ENCODE data around the gene SLC7A4. TPM values are rescaled to one million over a fixed set of nuclear protein-coding genes. Genes with fewer than 3 reads are reported as not detected.

The SLC7A4 gene
- total RNA-seq, 1 donor from 2014 or later, result under 0.01 TPM

GRCh38 chr22:20997536-20998257, 34.7 kb downstream of the SLC7A4 start:
- no peaks in the 10 kb centered on the region for H3K27me3 ChIP-seq (ENCODE audit: control insufficient read depth, insufficient read depth, low read length)
- peaks cover 27% of the 10 kb centered on the region for H3K36me3 ChIP-seq (ENCODE audit: control insufficient read depth, insufficient read depth, low read length)
- TF ChIP-seq CTCF (IDR thresholded peaks at IDR 0.05; ENCODE audit: insufficient read depth, low read length, severe bottlenecking), result no peak
- FAIRE-seq (no peak), DNase-seq (ENCODE audit: low read depth) (no peak)
- no peak overlapping the region for H3K4me3 ChIP-seq (ENCODE audit: low read depth, low read length)

- Histone ChIP-seq H3K4me3 (ENCODE audit: low read depth, low read length) (no peak overlapping the region), H3K36me3 (ENCODE audit: control insufficient read depth, insufficient read depth, low read length) (peaks cover 35% of the 10 kb centered on the region), H3K27me3 (ENCODE audit: control insufficient read depth, insufficient read depth, low read length) (no peaks in the 10 kb centered on the region)
- FAIRE-seq (no peak), DNase-seq (ENCODE audit: low read depth) (no peak)
- no peak for TF ChIP-seq CTCF (IDR thresholded peaks at IDR 0.05; ENCODE audit: insufficient read depth, low read length, severe bottlenecking)
Observed at GRCh38 chr22:20996598-20997535, 35.5 kb downstream of the SLC7A4 start.

DNA sequence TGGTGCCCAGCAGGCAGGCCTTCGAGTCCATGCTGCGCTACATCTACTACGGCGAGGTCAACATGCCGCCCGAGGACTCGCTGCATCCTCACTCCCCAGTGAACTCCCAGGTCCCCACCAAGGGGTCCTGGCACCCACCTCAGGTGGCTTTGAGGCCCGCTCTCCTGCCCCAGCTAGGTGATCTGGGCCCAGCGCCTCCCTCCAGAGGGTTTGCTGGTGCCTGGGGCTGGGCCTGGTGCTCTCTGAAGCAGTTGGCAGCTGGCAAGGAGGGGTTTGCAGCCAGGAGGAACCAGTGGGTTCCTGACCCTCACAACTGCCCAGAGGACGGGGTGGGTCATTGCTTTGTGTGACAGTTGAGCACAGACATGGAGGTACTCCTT, 36.3 kb downstream of the SLC7A4 start:
- FAIRE-seq (no peak), DNase-seq (ENCODE audit: low read depth) (no peak)
- no peaks in the 10 kb centered on the region for H3K27me3 ChIP-seq (ENCODE audit: control insufficient read depth, insufficient read depth, low read length)
- peaks cover 42% of the 10 kb centered on the region for H3K36me3 ChIP-seq (ENCODE audit: control insufficient read depth, insufficient read depth, low read length)
- H3K4me3 ChIP-seq (ENCODE audit: low read depth, low read length), result no peak overlapping the region
- no peak for TF ChIP-seq CTCF (IDR thresholded peaks at IDR 0.05; ENCODE audit: insufficient read depth, low read length, severe bottlenecking)

- no peaks in the 10 kb centered on the region for H3K27me3 ChIP-seq (ENCODE audit: control insufficient read depth, insufficient read depth, low read length)
- FAIRE-seq, result no peak
- no peak overlapping the region for H3K4me3 ChIP-seq (ENCODE audit: low read depth, low read length)
- H3K36me3 ChIP-seq (ENCODE audit: control insufficient read depth, insufficient read depth, low read length), result peaks cover 46% of the 10 kb centered on the region
- no peak for TF ChIP-seq CTCF (IDR thresholded peaks at IDR 0.05; ENCODE audit: insufficient read depth, low read length, severe bottlenecking)
- DNase-seq (ENCODE audit: low read depth), result no peak
Observed at GRCh38 chr22:20995329-20996030, 36.9 kb downstream of the SLC7A4 start.

GRCh38 chr22:20994902-20995241, 37.5 kb downstream of the SLC7A4 start:
- FAIRE-seq, result no peak
- H3K27me3 ChIP-seq (ENCODE audit: control insufficient read depth, insufficient read depth, low read length), result no peaks in the 10 kb centered on the region

More at GRCh38 chr22:20994902-20995241, 37.5 kb downstream of the SLC7A4 start:
- peaks cover 46% of the 10 kb centered on the region for H3K36me3 ChIP-seq (ENCODE audit: control insufficient read depth, insufficient read depth, low read length)
- no peak for TF ChIP-seq CTCF (IDR thresholded peaks at IDR 0.05; ENCODE audit: insufficient read depth, low read length, severe bottlenecking)
- H3K4me3 ChIP-seq (ENCODE audit: low read depth, low read length), result no peak overlapping the region
- no peak for DNase-seq (ENCODE audit: low read depth)

Data from bronchial epithelial cell (primary cell).